ENCODE measurements around the gene SLC2A14. TPM values are rescaled to one million over a fixed set of nuclear protein-coding genes. Genes with fewer than 3 reads are reported as not detected.
A peak's percentile ranks its signal among the peaks of the same experiment; 100 is the strongest.
"Not testable (repeated sequence)": the region's sequence is repeated elsewhere in the genome, so short reads cannot be mapped to it uniquely, and the experiment has no call there.

SLC2A14 gene
- total RNA-seq, 1 donor from 2014 or later: 5.4 TPM

DNA sequence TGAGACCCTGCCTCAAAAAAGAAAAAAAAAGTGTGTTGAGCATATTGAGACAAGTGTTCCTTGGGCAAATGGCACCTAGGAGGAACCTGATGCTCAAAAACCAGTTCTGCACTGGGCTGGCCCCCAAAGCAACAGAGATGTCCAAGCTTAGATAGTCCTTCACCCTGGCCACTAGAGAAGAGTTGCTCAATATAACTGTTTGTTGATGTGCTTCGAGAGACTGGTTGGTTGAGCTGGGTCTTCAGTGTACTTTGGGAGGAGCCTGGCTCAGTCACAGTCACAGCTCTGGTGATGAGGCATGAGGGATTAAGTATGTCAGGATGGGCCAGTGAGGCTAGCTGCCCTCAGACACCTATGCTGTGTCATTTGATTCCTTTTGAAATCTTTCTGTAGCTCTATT lies 38.0 kb downstream of the SLC2A14 start:
- no peak for DNase-seq (ENCODE audit: low spot score)

DNA sequence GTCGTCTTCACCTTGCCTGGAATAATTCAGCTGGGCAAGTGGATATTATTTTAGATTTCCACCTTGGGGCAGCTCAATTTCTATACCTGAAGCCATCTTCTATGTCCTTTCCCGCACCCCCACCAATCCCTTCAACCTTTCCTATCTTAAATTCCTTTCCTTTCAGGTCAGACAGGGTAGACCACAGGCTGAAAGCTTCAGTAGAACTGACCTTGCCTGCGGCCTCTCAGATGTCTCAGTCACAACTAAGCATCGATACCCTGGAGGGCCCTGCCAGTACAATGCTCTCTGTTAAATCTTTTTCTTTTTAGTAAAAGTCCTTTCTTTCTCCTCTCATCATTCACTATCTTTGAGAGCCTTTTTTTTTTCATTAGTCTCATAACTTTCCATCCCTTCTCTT lies 38.9 kb downstream of the SLC2A14 start:
- DNase-seq (ENCODE audit: low spot score): no peak

DNA sequence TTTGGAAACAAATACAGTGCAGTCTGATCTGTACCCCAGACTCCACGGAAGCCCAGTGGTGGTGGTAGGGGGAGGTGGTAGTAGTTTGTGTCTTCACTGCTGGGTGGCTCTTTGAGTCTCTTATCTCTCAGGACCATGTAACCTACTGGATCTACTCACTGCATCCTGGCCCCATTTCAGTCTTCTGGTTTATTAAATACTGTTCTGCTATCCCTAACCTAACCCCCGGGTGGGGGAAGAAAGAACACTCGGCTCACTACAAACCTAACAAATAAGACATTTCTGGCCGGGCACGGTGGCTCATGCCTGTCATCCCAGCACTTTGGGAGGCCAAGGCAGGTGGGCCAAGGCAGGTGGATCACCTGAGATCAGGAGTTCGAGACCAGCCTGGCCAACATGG lies 39.5 kb downstream of the SLC2A14 start:
- DNase-seq (ENCODE audit: low spot score): peak; percentile 39

- peak; percentile 12 for DNase-seq (ENCODE audit: low spot score)
These were observed 40.5 kb downstream of the SLC2A14 start for GRCh38 chr12:7832059-7832696.

- DNase-seq (ENCODE audit: low spot score): not testable (repeated sequence)
These were observed 43.0 kb downstream of the SLC2A14 start for GRCh38 chr12:7829737-7830136.

- DNase-seq (ENCODE audit: low spot score): peak; percentile 9
These were observed 47.0 kb downstream of the SLC2A14 start for GRCh38 chr12:7825754-7826153.

GRCh38 chr12:7806863-7807487 lies 65.7 kb downstream of the SLC2A14 start:
- peak; percentile 60 for DNase-seq (ENCODE audit: low spot score)

DNA sequence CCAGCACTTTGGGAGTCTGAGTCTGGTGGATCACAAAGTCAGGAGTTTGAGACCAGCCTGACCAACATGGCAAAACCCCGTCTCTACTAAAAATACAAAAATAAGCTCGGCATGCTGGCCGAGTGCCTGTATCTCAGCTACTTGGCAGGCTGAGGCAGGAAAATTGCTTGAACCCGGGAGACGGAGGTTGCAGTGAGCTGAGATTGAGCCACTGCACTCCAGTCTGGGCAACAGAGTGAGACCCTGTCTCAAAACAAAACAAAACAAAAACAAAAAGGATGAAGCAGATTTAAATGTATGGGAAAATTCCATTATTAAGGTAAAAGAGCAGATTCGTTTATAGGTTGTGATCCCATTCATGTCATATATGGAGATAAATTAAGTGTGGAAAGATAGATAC lies 66.4 kb downstream of the SLC2A14 start:
- not testable (repeated sequence) for DNase-seq (ENCODE audit: low spot score)

GRCh38 chr12:7801460-7801859 lies 71.3 kb downstream of the SLC2A14 start:
- DNase-seq (ENCODE audit: low spot score): no peak

DNA sequence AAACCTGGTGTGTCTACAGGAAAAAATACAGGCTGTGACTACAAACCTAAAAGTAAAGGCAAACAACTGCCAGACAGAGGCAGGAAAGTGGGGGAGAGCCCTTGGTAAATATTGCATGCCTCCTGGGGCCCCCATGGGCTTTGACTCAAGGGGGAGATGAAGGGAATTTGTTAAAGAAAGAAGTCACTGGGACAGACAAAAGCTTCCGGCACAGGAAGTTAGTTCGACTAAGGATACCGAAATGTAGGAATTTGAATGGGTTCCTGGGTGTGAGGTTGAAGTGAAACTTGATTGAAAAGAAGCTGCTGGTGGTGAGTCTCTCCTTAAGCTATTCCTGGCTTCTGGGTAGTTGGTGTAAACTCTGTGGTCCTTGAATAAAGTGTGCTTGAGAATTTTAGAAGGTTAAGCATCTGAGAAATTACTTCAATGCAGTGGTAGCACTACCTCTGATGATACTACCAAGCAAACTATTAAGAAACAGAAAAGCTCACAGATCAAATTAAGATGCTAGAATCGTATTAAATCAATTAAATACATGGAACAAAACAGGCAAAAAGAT lies 73.9 kb downstream of the SLC2A14 start:
- not testable (repeated sequence) for DNase-seq (ENCODE audit: low spot score)

- no peak for DNase-seq (ENCODE audit: low spot score)
These were observed 74.9 kb downstream of the SLC2A14 start for GRCh38 chr12:7797698-7798398.

DNA sequence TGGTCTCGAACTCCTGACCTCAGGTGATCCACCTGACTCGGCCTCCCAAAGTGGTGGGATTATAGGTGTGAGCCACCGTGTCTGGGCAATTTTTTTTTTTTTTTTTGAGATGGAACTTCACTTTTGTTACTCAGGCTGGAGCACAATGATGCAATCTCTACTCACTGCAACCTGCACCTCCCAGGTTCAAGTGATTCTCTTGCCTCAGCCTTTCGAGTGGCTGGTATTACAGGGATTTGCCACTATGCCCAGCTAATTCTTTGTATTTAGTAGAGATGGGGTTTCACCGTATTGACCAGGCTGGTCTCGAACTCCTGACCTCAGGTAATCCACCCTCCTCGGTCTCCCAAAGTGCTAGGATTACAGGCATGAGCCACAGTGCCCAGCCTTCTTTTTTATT lies 75.4 kb downstream of the SLC2A14 start:
- DNase-seq (ENCODE audit: low spot score): not testable (repeated sequence)

- no peak for DNase-seq (ENCODE audit: low spot score)
These were observed 79.5 kb downstream of the SLC2A14 start for GRCh38 chr12:7793211-7793610.

DNA sequence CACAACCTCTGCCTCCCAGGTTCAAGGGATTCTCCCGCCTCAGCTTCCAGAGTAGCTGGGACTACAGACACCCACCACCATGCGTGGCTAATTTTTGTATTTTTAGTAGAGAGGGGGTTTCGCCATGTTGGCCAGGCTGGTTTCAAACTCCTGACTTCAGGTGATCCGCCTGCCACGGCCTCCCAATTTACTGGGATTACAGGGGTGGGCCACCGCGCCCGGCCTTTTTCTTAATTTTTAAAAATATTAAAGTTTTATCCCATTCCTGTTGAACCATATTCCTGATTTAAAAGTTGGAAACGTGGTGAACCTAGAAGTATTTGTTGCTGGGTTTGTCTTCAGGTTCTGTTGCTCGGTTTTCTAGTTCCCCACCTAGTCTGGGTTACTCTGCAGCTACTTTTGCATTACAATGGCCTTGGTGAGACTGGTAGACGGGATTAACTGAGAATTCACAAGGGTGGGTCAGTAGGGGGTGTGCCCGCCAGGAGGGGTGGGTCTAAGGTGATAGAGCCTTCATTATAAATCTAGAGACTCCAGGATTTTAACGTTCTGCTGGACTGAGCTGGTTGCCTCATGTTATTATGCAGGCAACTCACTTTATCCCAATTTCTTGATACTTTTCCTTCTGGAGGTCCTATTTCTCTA lies 83.7 kb downstream of the SLC2A14 start, which contains the start of gene NANOG:
NANOG (plus strand) TSS at position 519 of the 645 bp plus-strand sequence. CDS start 213 bp downstream, outside the sequence.
- not testable (repeated sequence) for DNase-seq (ENCODE audit: low spot score)

DNA sequence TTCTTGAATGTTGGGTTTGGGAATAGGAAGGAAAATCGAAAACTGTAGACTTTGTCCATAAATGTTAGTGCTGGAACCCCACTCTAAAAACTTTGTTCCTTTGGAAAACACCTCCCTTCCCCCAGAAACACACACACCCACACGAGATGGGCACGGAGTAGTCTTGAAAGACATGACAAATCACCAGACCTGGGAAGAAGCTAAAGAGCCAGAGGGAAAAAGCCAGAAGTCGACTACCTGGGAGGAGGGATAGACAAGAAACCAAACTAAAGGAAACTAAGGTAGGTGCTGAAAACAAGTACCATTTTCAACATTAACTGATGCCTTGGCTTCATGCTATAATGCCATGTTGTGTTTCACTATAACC lies 84.4 kb downstream of the SLC2A14 start:
- DNase-seq (ENCODE audit: low spot score): no peak

- DNase-seq (ENCODE audit: low spot score): no peak
These were observed 85.0 kb downstream of the SLC2A14 start for GRCh38 chr12:7787574-7788293.

DNA sequence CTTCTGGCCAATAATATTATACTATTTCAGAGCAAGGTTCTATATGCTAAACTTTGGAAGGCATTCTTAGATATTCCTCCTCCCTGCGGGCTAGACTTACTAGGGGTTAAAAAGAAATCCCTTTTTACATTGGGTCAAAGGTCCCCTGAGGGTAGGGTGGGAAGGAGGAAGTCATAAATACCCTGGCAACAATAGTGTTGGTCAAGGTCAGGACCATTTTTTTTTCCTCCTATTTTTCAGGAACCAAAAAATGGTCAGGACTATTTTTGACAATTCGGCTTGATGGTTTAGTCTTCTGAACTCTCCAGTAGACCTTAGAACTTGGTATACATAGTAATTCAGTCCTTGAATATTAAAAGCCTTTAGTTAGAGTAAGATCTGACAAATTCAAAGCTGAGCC lies 88.0 kb downstream of the SLC2A14 start:
- DNase-seq (ENCODE audit: low spot score): no peak

GRCh38 chr12:7783433-7783832 lies 89.3 kb downstream of the SLC2A14 start:
- not testable (repeated sequence) for DNase-seq (ENCODE audit: low spot score)

DNA sequence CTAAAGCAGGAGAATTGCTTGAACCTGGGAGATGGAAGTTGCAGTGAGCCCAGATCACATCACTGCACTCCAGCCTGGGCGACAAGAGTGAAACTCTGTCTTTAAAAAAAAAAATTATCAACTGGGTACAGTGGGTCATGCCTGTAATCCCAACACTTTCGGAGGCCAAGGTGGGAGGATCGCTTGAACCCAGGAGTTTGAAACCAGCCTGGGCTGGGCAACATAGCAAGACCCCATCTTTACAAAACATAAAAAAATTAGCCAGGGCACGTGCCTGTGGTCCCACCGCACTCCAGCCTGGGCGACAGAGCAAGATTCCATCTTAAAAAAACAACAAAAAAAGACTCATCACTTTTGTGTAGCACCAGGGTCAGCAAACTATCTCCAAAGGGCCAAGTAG lies 90.7 kb downstream of the SLC2A14 start:
- no peak for DNase-seq (ENCODE audit: low spot score)

GRCh38 chr12:7781274-7781673 lies 91.4 kb downstream of the SLC2A14 start:
- DNase-seq (ENCODE audit: low spot score): no peak

GRCh38 chr12:7769999-7770398 lies 102.7 kb downstream of the SLC2A14 start:
- DNase-seq (ENCODE audit: low spot score): no peak
